H1 (cell line): ENCODE data around the gene SEC24C. TPM values are rescaled to one million over a fixed set of nuclear protein-coding genes. Genes with fewer than 3 reads are reported as not detected.

ENCODE experiments used
- CTCF ChIA-PET: fragments of 300-600 bp; sonication (Branson Sonifier 250); formaldehyde crosslinking; loops from one replicate; lab custom pipeline; 2021; ENCODE audit not compliant: partially characterized antibody; lab: Charles Lee
- POLR2A ChIA-PET: fragments of 300-600 bp; sonication (Branson Sonifier 250); formaldehyde crosslinking; loops from one replicate; lab custom pipeline; 2021; ENCODE audit warnings: inconsistent platforms; ENCODE audit not compliant: partially characterized antibody; lab: Charles Lee
- DNase-seq, 2 experiments: peaks; one replicate each; pipeline versions ENCODE4 v3.0.0 to v3.0.0-alpha.2; 2010 to 2022; ENCODE audit warnings: low spot score in 2 of 2, low read depth in 1 of 2, mixed read lengths in 1 of 2
- FAIRE-seq: peaks from 2 replicates; lab custom pipeline; 2011; peaks lifted over from hg19 to GRCh38; lab: Jason Lieb, UNC
- H2AFZ ChIP-seq: 2 replicates; pipeline ENCODE4 v1.8.1; 2012; ENCODE audit warnings: low read length, inconsistent platforms
- H2AK5ac ChIP-seq: 2 replicates; pipeline ENCODE4 v1.6.1; 2013; ENCODE audit warnings: low read depth, low read length
- H2BK120ac ChIP-seq: replicated peaks from 2 replicates; pipeline ENCODE3; 2013; ENCODE audit warnings: low read depth, low read length, inconsistent platforms
- H2BK12ac ChIP-seq: 2 replicates; pipeline ENCODE4 v1.6.1; 2013; ENCODE audit warnings: low read depth, low read length
- H2BK15ac ChIP-seq: 2 replicates; pipeline ENCODE4 v1.6.1; 2013; ENCODE audit warnings: low read length
- H2BK20ac ChIP-seq: 2 replicates; pipeline ENCODE4 v1.6.1; 2013; ENCODE audit warnings: low read length
- H2BK5ac ChIP-seq: 2 replicates; pipeline ENCODE4 v1.6.1; 2013; ENCODE audit warnings: low read depth, low read length
- H3K14ac ChIP-seq: 2 replicates; pipeline ENCODE4 v1.6.1; 2013; ENCODE audit warnings: inconsistent platforms; ENCODE audit not compliant: insufficient read length
- H3K18ac ChIP-seq: 2 replicates; pipeline ENCODE4 v1.6.1; 2013; ENCODE audit warnings: low read length; ENCODE audit errors: extremely low read depth
- H3K23ac ChIP-seq: 2 replicates; pipeline ENCODE4 v1.6.1; 2013; ENCODE audit warnings: inconsistent platforms; ENCODE audit not compliant: insufficient read length
- H3K23me2 ChIP-seq: 2 replicates; pipeline ENCODE4 v1.6.1; 2013; ENCODE audit warnings: low read depth, low read length
- H3K27ac ChIP-seq: 2 replicates; pipeline ENCODE4 v1.6.1; 2011; ENCODE audit warnings: low read depth, low read length, inconsistent platforms
- H3K27me3 ChIP-seq, 4 experiments: replicated peaks in 1 of 4; 1 replicate in 1 of 4; 2 replicates in 3 of 4; pipeline versions ENCODE4 v1.6.1 to v1.8.1; 2011 to 2013; ENCODE audit warnings: low read length in 3 of 4, mild to moderate bottlenecking in 3 of 4, inconsistent platforms in 2 of 4, mixed read lengths in 2 of 4, moderate library complexity in 1 of 4; ENCODE audit not compliant: control insufficient read depth in 3 of 4, insufficient read depth in 3 of 4; ENCODE audit errors: extremely low read depth in 1 of 4
- H3K36me3 ChIP-seq, 4 experiments: 2 replicates each; pipeline versions ENCODE4 v1.6.1 to v1.8.1; 2011 to 2013; ENCODE audit warnings: mild to moderate bottlenecking in 4 of 4, low read length in 3 of 4, moderate library complexity in 2 of 4, control low read depth in 1 of 4, inconsistent platforms in 1 of 4; ENCODE audit not compliant: insufficient read depth in 4 of 4, control insufficient read depth in 2 of 4
- H3K4ac ChIP-seq: replicated peaks from 2 replicates; pipeline ENCODE3; 2013; ENCODE audit warnings: low read length, low read depth, mixed read lengths, inconsistent platforms; ENCODE audit not compliant: insufficient read length
- H3K4me1 ChIP-seq, 4 experiments: replicated peaks in 1 of 4; 1 replicate in 1 of 4; 2 replicates in 3 of 4; pipeline versions ENCODE4 v1.6.1 to v1.8.1; 2011 to 2013; ENCODE audit warnings: low read length in 3 of 4, inconsistent platforms in 2 of 4, mixed read lengths in 1 of 4; ENCODE audit not compliant: insufficient read depth in 4 of 4, control insufficient read depth in 3 of 4
- H3K4me2 ChIP-seq, 2 experiments: 2 replicates each; pipeline versions ENCODE4 v1.6.1 to v1.8.1; 2011 to 2013; ENCODE audit warnings: low read depth in 2 of 2, low read length in 2 of 2, control low read depth in 1 of 2, inconsistent platforms in 1 of 2, mild to moderate bottlenecking in 1 of 2; ENCODE audit not compliant: insufficient read depth in 1 of 2
- H3K4me3 ChIP-seq, 4 experiments: fragments of 200-600, 300-600 bp in 1 of 4; sonication (generic), shearing (Covaris generic), sonication (Bioruptor Twin) in 1 of 4; 2 replicates each; pipeline versions ENCODE4 v1.5.1 to v1.8.1; 2011 to 2016; ENCODE audit warnings: low read length in 4 of 4, low read depth in 3 of 4, control low read depth in 2 of 4, inconsistent platforms in 2 of 4, mild to moderate bottlenecking in 2 of 4, mixed read lengths in 1 of 4, moderate library complexity in 1 of 4; ENCODE audit not compliant: insufficient read depth in 2 of 4; ENCODE audit errors: extremely low read depth in 1 of 4
- H3K56ac ChIP-seq: replicated peaks from 2 replicates; pipeline ENCODE3; 2013; ENCODE audit warnings: low read depth, mild to moderate bottlenecking, mixed read lengths, low read length, inconsistent platforms; ENCODE audit not compliant: insufficient read length
- H3K79me1 ChIP-seq: 2 replicates; pipeline ENCODE4 v1.6.1; 2013; ENCODE audit warnings: low read depth, low read length, control low read depth
- H3K79me2 ChIP-seq, 2 experiments: 2 replicates each; pipeline versions ENCODE4 v1.6.1 to v1.8.1; 2012 to 2013; ENCODE audit warnings: low read length in 2 of 2, mild to moderate bottlenecking in 2 of 2, inconsistent platforms in 1 of 2; ENCODE audit not compliant: insufficient read depth in 2 of 2, control insufficient read depth in 1 of 2
- H3K9ac ChIP-seq, 4 experiments: replicated peaks in 1 of 4; 1 replicate in 1 of 4; 2 replicates in 3 of 4; pipeline versions ENCODE4 v1.6.1 to v1.8.1; 2011 to 2013; ENCODE audit warnings: low read depth in 3 of 4, low read length in 3 of 4, control low read depth in 2 of 4, mild to moderate bottlenecking in 2 of 4, moderate library complexity in 2 of 4, inconsistent platforms in 1 of 4; ENCODE audit errors: extremely low read depth in 1 of 4
- H3K9me3 ChIP-seq, 2 experiments: 2 replicates each; pipeline versions ENCODE4 v1.6.1 to v1.8.1; 2012 to 2013; ENCODE audit warnings: mild to moderate bottlenecking in 2 of 2, moderate library complexity in 2 of 2, control low read depth in 1 of 2, inconsistent platforms in 1 of 2, low read depth in 1 of 2, low read length in 1 of 2, mixed read lengths in 1 of 2; ENCODE audit not compliant: insufficient read depth in 2 of 2
- H4K20me1 ChIP-seq, 2 experiments: replicated peaks in 1 of 2; 2 replicates each; pipeline versions ENCODE3 to v1.8.1; 2011 to 2013; ENCODE audit warnings: inconsistent platforms in 2 of 2, low read length in 2 of 2, mild to moderate bottlenecking in 1 of 2; ENCODE audit not compliant: insufficient read depth in 2 of 2, control insufficient read depth in 1 of 2
- H4K5ac ChIP-seq: 2 replicates; pipeline ENCODE4 v1.6.1; 2013; ENCODE audit warnings: low read length, low read depth, mixed read lengths, inconsistent platforms; ENCODE audit not compliant: insufficient read length
- H4K8ac ChIP-seq: 2 replicates; pipeline ENCODE4 v1.8.0; 2013; ENCODE audit warnings: mild to moderate bottlenecking, moderate library complexity, low read length, inconsistent platforms; ENCODE audit not compliant: insufficient read depth; ENCODE audit errors: extremely low read depth
- H4K91ac ChIP-seq: replicated peaks from 2 replicates; pipeline ENCODE3; 2013; ENCODE audit warnings: low read length, mixed read lengths, inconsistent platforms; ENCODE audit not compliant: insufficient read length
- ATF3 ChIP-seq: IDR thresholded peaks from 2 replicates; pipeline ENCODE4 v1.6.1; 2011; ENCODE audit warnings: low read depth, mild to moderate bottlenecking, low read length; ENCODE audit not compliant: insufficient read depth
- CHD1 ChIP-seq: IDR thresholded peaks from 2 replicates; pipeline ENCODE4 v1.6.1; 2012; ENCODE audit warnings: low read depth, low read length, improper control_type of control experiment
- CHD2 ChIP-seq: IDR thresholded peaks from 2 replicates; pipeline ENCODE4 v1.6.1; 2012; ENCODE audit warnings: low read length, improper control_type of control experiment
- CREB1 ChIP-seq: IDR thresholded peaks from 2 replicates; pipeline ENCODE4 v1.6.1; 2012; ENCODE audit warnings: inconsistent platforms
- PHF8 ChIP-seq: fragments of 200-600 bp; sonication (generic); conservative IDR thresholded peaks from 2 replicates; pipeline ENCODE4 v1.7.1; 2012; ENCODE audit warnings: low read depth, mild to moderate bottlenecking, inconsistent platforms, low read length, moderate library complexity
- POU5F1 ChIP-seq: IDR thresholded peaks from 2 replicates; pipeline ENCODE4 v1.6.1; 2011; ENCODE audit warnings: low read depth, mild to moderate bottlenecking, low read length, moderate library complexity
- SAP30 ChIP-seq: fragments of 300-600 bp; sonication (generic); IDR thresholded peaks from 2 replicates; pipeline ENCODE4 v1.7.1; 2012; ENCODE audit warnings: low read length, moderate library complexity, mild to moderate bottlenecking, inconsistent platforms; ENCODE audit not compliant: insufficient read depth, insufficient replicate concordance
- SIN3A ChIP-seq, 2 experiments: IDR thresholded peaks in 1 of 2; conservative IDR thresholded peaks in 1 of 2; 2 replicates each; pipeline ENCODE4 v1.6.1; 2011 to 2012; ENCODE audit warnings: low read length in 2 of 2, improper control_type of control experiment in 1 of 2, low read depth in 1 of 2, mild to moderate bottlenecking in 1 of 2
- SIX5 ChIP-seq: IDR thresholded peaks from 2 replicates; pipeline ENCODE4 v1.6.1; 2011; ENCODE audit warnings: mild to moderate bottlenecking, low read depth, low read length
- TAF7 ChIP-seq: optimal IDR thresholded peaks from 2 replicates; pipeline ENCODE3; 2011; ENCODE audit warnings: low read depth, mild to moderate bottlenecking, inconsistent platforms, low read length, moderate library complexity, borderline replicate concordance
- WGBS, 2 experiments: shearing (Covaris generic) in 1 of 2; methylation state at CpG; one replicate each; pipeline versions ENCODE4 v1.1.6 to v1.1.7; 2013 to 2015; ENCODE audit warnings: low lambda C conversion rate in 2 of 2, mixed read lengths in 2 of 2, inconsistent platforms in 1 of 2, low coverage in 1 of 2, missing lambda C conversion rate in 1 of 2; ENCODE audit not compliant: insufficient replicate concordance in 2 of 2, insufficient coverage in 1 of 2, insufficient read length in 1 of 2; ENCODE audit errors: extremely low coverage in 1 of 2, missing lambda C conversion rate in 1 of 2; 5-methylcytosine and 5-hydroxymethylcytosine counted together
- polyA plus RNA-seq, 7 experiments: library from polyadenylated mRNA; depleted of rRNA in 3 of 7; stranded (reverse) in 5 of 7; unstranded in 2 of 7; fragments of >200 nt in 5 of 7; fragments of 200-250 nt in 2 of 7; gene quantifications; 1 replicate in 5 of 7; 2 replicates in 1 of 7; 4 replicates in 1 of 7; pipeline versions ENCODE4 v1.2.1 to v1.2.3, GENCODE V29; 2011 to 2013; ENCODE audit warnings: missing spikeins in 2 of 7, mixed read lengths in 2 of 7
- total RNA-seq: library from RNA; stranded (reverse); fragmentation: NEBNext Ultra II Directional; extraction: Animal tissue kit (Norgen Biotek cat#: 25700); gene quantifications from 2 replicates; pipeline ENCODE4 v1.2.1, GENCODE V29; 2021

SEC24C gene
- total and polyA plus RNA-seq, 2 of the 8 experiments (the other 6 are each of a cell fraction or from before 2014, with no cell fraction given): 63.2 to 67.4 TPM

GRCh38 chr10:73791871-73792400 is 47.8 kb downstream of the SEC24C start:
- FAIRE-seq (no peak), DNase-seq (no peak)
- Histone ChIP-seq H4K20me1 (peaks cover 0 to 7% of the 10 kb centered on the region in 2 experiments), H3K4ac (no peak overlapping the region), H3K4me1 (no peaks in the 10 kb centered on the region), H2AK5ac (no peak overlapping the region), H3K36me3 (peaks cover 8 to 31% (median 20%) of the 10 kb centered on the region in 4 experiments; a peak in 7 of 8 replicates), H3K79me2 (peaks cover 0 to 4% of the 10 kb centered on the region in 2 experiments; a peak in 1 of 4 replicates), H2BK20ac (no peak overlapping the region), H2BK12ac (no peak overlapping the region), H3K9ac (no peak overlapping the region), H3K4me2 (no peak overlapping the region), H2BK15ac (no peak overlapping the region), H3K27ac (no peak overlapping the region), H3K18ac (no peak overlapping the region), H3K27me3 (no peaks in the 10 kb centered on the region), H3K9me3 (no peaks in the 10 kb centered on the region), H3K56ac (no peak overlapping the region), H2BK5ac (no peak overlapping the region), H4K5ac (no peak overlapping the region), H4K91ac (no peak overlapping the region), H3K23ac (no peak overlapping the region), H4K8ac (no peak overlapping the region), H3K79me1 (no peaks in the 10 kb centered on the region), H2AFZ (no peak overlapping the region), H2BK120ac (no peak overlapping the region), H3K4me3 (no peak overlapping the region), H3K14ac (no peak overlapping the region), H3K23me2 (0 out of 2 replicates have a peak, but pooled peaks cover 6% of the 10 kb centered on the region)
- 92% methylated on average over 26 of the region's 26 CpGs; no CpG with 5 or more reads in 1 of the 2 experiments for WGBS, 2 experiments
- ChIA-PET CTCF (interaction anchor here (1.8 kb wide), 1 partner anchor 16 kb away, joined by 4 read pairs; no protein-coding TSS in a partner anchor), POLR2A (interaction anchor here (0.6 to 12.1 kb wide), 5 partner anchors 9 to 50 kb away, joined by 3 to 137 read pairs (median 3); partner anchors contain the start of gene NDST2)
- no peak for TF ChIP-seq CHD2
- no peak for TF ChIP-seq SIX5
- no peak for TF ChIP-seq SIN3A (conservative IDR thresholded peaks at IDR 0.05 in 1 of 2, IDR thresholded peaks at IDR 0.05 in 1 of 2; ENCODE audit: low read depth in 1 of 2, low read length in 2 of 2)
- TF ChIP-seq POU5F1: no peak
- no peak for TF ChIP-seq CHD1
- no peak for TF ChIP-seq TAF7
- no peak for TF ChIP-seq CREB1
- no peak for TF ChIP-seq PHF8
- TF ChIP-seq SAP30: no peak
- no peak for TF ChIP-seq ATF3
